DMS79 treated with DMSO at 0.1 percent for 48 hours (cell line): Measurements from ENCODE around the gene NRSN2.
"Not testable (repeated sequence)": the region's sequence is repeated elsewhere in the genome, so short reads cannot be mapped to it uniquely, and the experiment has no call there.

Experiments used
- DNase-seq: peaks from one replicate; lab custom pipeline; 2025; lab: John Stamatoyannopoulos, UW

The NRSN2 gene

DNA sequence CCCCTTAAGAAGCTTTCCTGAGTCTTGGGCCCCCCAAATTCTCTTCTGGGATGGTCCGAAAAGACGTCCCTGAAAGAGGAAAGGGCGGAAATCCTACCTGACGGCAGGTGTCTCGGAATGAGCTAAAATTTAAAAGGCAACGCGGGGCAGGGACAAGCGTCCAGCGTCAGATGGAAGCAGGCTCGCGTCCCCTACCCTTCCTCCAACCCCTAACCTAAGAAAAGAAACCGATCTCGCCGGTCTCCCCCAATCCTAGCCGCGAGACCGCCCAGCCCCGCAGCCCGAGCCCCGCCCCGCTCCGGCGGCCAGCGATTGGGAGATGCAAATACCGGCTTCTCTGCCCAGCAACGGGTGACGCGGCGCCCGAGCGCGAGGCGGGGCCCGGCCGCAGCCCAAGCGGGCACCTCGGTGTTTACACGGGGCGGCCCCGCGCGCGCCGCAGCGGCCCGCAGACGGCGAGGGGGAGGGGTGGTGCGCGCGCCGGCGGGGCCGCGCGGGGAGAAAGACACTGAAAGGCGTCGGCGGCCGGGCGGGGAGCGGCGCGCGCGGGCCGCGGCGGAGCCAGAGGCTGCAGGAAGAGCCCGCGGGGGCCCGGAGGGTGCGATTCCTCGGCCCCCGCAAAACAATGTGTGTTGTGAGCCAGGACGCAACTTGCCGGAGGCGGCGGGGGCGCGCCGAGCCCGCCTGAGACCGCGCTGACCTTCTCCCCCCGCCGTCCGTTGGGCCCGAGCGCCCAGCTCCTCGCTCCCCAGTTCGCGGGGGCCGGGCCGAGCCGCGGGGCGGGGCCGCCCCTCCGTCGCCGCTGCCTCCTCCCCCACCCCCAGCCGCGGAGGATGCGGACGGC is 21.6 kb upstream of the NRSN2 start, which contains the start of gene SOX12:
Gene SOX12, plus strand, starts transcription at position 508 of the 844 bp plus-strand sequence. CDS start 373 bp downstream, outside the sequence.
- peak; percentile 83 for DNase-seq

DNA sequence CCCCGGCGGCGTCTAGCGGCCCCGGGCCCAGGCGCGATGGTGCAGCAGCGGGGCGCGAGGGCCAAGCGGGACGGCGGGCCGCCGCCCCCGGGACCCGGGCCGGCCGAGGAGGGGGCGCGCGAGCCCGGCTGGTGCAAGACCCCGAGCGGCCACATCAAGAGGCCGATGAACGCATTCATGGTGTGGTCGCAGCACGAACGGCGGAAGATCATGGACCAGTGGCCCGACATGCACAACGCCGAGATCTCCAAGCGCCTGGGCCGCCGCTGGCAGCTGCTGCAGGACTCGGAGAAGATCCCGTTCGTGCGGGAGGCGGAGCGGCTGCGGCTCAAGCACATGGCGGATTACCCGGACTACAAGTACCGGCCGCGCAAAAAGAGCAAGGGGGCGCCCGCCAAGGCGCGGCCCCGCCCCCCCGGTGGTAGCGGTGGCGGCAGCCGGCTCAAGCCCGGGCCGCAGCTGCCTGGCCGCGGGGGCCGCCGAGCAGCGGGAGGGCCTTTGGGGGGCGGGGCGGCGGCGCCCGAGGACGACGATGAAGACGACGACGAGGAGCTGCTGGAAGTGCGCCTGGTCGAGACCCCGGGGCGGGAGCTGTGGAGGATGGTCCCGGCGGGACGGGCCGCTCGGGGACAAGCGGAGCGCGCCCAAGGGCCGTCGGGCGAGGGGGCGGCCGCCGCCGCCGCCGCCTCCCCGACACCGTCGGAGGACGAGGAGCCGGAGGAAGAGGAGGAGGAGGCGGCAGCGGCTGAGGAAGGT is 20.8 kb upstream of the NRSN2 start:
- peak; percentile 22 for DNase-seq

DNA sequence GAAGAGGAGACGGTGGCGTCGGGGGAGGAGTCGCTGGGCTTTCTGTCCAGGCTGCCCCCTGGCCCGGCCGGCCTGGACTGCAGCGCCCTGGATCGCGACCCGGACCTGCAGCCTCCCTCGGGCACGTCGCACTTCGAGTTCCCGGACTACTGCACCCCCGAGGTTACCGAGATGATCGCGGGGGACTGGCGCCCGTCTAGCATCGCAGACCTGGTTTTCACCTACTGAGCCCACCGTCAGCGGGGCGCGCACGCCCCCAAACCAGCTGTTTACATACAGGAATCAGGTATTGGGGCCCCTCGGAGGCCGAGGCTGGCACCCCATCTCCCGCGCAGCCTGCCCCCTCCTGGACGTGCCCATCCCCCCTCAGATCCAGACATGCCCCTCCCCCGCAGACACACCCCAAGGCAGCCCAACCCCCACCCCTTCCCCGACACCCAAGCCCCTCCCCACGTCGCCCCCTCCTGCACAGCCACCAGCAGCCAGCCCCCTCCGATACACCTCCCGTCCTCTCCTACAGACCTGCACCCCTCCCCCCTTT is 20.2 kb upstream of the NRSN2 start:
- peak; percentile 12 for DNase-seq

DNA sequence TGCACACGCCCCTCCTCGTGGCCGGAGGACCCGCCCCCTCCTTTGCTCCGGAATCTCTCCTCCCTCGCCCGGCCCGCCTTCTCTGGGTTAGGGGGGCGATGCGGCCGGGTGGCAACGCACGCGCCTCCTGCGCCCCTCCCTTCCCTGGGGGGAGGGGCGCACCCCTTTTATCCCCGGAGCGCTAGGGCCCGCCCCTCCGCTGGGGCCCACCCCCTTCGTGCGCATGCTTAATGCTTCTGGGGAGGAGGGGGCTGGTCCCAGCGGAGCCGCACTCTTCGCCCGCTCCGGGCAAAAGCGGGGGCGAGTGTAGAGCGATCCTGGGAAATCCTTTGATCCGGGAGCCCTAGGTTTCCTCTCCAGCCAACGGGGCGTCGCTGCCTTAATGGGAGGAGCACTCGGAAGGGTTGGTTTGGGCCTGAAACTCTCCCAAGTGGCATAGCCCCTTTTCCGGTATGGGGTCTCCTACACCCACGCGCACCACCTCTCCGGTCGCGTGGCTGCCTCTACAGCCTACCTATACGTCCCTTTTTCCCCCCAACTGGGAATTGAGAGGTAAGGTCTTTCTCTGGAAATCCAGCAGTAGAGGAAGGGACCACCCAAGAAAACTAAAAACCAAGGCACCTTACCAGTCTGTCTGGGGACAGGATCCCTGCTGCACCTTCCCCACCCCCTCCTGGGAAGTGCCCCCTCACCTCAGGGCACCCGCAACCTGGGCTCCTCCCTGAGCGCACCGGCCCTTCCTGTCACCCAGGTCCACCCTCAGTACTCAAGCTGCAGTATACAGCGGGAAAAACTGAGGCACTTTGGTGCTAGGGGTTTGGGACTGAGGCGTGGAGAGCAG is 19.5 kb upstream of the NRSN2 start:
- DNase-seq = peak; percentile 70

DNA sequence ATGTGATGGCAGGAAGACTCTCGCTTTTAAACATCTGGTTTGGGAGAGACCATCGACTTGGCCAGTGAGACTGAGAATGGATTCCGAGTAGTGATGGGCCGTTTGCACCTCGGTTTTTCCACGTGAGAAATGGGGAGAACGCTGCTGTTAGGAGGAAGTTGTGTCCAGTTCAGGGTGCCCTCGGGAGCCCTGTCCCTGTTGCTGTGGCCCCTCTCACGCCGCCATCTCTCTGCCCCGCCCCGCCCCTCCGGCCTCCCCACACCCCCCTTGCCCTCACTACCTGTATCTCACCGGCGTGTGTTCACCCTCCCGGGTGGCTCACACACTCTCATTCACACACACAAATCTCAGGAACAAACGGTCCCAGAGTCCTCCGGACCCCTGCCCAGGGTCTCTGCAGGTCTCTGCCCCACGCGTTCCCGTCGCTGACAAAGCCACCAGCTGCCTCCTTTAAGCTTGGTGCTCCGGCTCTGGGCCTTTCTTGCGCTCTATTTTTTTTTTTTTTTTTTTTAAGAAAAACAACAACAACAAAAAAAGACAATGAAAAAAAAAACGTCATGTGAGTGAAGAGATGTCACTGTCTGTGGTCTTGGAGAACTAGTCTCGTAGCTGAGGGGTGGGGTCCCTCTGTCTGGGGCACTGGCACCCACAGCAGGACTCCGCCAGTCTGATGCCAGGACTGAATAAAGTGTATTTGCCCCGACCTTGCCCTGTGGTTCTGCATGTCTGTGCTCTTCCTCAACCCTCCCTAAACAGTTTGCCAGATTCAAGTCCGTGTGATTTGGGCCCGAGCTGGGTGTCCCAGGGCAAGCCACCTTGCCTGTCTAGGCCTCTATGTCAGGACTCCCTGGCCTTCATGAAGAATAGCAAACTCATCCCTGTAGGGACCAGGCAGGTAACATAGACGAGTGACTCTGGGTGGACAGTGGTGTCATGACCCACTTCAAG is 18.6 kb upstream of the NRSN2 start:
- no peak for DNase-seq

DNA sequence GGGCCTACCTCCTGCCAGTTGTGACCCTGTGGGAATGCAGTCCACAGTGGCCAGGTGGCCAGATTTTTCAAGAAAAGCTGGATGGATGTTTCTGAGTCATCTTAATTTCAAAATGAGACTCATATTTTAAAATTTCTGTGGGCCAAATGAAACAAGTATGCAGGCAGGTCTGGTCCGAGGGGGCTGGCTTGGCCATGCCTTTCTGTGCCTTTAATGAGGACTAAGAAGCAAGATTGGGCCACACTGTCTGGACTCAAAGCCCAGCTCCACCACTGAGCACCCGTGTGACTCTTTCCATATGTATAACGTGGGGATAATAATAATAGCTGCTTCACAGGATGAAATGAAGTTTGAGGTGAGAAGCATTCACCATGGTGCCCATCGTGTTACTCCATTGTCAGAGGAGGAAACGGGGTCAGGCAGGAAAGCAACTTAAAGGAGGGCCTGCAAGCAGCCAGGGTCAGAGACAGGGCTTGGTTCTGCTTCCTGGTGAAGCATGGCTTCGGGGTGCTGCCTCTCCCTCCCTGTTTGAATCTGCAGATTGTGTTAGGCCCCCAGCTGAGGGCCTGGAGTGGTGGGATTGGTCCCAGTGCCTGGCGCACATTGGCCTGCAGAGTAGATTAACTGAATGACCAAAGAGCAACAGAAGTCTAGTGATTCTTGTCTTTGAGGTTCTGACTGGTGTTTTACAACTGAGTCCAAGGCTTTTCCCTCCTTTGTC is 17.8 kb upstream of the NRSN2 start:
- no peak for DNase-seq

DNA sequence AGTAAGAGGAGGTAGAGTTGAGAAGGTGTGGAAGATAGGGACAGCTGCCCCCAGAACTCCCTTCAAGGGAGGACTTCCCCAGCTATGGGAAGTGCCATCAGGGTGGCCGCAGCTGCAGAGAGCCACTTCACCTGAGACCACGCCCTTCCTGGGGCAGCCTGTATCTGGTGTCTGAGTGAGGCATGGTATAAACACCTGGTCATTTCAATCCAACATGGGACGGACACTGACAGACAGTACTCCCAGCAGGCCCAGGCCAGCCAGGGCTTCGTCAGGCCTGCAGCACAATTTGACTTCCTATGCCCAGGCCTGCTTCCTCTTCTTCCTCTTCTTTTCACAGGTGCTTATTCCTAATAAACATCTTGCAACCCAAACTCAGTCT is 17.1 kb upstream of the NRSN2 start:
- DNase-seq = no peak

DNA sequence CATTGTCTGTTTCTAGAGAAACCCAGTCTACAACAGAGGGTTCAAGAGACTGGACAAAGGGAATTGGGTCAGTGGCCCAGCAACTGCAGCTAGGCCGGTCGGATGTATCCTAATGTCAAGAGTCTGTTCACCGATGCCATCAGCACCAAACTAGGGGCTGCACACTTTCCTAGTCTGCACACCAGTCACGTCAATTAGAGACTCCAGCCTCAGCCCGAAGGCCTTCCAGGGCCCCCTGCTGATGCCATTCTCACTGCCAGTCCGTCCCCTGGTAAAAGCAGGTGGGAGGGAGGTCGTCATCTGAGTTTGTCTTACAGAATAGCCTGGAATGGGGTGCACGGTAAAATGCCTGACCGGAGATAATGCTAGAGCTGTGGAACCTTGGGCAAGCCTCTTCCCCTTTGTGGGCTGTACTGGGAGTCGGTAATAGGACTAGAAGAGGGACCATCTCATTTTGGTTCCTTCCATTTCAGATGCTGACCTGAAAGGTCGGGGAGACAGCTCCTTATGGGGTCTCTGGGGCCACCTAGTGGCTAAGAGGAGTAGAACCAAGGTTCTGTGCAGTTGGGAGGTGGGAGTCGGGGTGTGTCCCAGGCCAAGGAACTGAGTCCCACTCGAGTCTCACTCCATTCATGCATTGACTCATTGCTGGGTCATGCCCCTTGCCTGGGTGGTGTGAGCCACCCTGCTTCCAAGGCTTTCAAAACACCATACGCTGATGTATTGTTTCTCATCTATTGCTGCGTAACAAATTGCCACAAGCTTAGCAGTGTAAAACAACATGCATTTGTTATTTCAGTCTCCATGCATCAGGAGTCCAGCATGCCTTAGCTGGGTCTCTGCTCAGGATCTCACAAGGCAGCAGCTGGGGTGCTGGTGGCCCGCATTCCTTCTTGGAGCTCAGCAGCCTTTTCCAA is 16.4 kb upstream of the NRSN2 start:
- DNase-seq = peak; percentile 48

DNA sequence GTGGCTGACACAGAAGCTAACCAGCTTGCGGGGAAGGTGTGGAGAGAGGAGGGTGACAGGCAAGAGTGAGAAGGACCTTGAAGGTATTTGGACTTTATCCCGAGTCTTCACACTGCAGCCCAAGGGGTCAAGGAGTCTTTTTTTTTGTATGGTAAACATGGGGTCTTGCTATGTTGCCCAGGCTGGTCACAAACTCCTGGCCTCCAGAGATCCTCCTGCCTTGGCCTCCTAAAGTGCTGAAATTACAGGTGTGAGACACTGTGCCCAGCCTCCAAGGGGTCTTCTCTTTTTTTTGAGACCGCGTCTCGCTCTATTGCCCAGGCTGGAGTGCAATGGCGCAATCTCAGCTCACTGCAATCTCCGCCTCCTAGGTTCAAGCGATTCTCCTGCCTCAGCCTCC is 12.3 kb upstream of the NRSN2 start:
- no peak for DNase-seq

DNA sequence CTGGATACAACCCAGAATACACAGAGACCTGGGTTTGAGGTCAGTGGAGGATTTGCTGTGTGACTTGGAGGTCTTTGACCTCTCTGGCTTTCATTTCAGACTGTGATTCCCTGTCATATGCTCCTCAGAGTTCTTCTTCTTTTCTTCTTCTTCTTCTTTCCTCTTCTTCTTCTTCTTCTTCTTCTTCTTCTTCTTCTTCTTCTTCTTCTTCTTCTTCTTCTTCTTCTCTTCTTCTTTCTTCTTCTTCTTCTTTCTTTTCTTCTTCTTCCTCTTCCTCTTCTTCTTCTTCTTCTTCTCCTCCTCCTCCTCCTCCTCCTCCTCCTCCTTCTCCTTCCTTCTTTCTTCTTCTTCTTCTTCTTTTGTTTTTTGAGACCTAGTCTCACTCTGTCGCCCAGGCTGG is 10.9 kb upstream of the NRSN2 start:
- not testable (repeated sequence) for DNase-seq

DNA sequence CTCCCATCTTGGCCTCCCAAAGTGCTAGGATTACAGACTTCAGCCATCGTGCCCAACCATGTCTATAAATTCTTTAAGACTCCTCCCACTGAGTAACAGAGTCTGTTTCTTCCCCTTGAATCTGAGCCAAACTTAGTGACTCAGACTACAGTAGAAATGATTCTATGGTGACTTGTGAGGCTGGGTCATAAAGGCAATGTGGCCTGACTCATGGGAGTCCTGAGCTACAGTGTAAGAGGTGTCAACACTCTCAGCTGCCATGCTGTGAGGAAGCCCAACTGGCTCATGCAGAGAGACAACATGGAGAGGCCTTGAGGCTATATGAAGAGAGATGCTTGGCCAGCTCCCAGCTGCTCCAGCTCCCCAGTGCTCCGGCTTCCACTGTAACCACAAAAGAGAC is 5.2 kb upstream of the NRSN2 start:
- DNase-seq = no peak

DNA sequence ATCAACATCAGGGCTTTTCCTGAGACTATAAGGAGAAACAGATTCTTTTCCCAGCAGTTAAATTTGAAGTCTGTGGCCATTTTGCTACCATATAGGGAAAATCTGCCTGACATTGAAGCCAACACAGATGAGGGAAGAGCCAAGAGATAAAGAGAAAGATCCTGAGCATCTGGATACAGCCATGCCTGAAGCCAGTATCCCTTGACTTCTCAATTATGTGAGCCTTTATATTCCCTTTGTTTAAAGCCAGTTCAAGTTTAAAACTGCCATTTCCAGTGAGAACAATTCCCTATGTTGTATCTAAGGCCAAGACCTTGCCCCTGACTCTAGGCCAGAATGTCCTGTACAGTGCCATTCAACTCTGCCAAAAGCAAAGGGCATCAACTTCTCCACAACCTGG is 3.8 kb upstream of the NRSN2 start:
- no peak for DNase-seq

DNA sequence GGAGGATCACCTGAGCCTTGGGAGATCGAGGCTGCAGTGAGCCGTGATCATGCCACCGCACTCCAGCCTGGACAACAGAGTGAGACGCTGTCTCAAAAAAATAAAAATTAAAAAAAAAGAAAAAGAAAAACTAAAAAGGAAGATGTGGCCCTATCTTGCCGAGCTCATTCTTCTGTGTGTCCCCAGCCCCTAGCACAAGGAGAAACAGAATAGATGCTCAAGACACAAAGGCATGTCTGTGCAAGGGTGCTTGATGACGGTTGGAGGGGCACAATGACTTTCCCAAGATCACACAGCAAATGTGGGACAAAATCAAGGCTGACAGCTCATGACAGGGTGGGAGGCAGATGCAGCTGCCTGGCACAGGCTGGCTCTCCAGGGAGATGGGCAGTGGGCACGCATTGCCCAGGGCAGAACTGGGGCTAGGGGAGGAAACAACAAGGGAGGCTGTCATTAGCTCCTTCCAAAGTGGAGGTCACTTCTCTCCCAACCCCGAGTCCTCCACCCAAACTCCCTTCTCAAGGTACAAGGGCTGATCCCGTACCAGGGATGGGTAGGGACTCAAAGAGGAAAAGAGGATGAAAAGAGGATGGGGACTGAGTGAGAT is 775 bp upstream of the NRSN2 start:
- DNase-seq = no peak

DNA sequence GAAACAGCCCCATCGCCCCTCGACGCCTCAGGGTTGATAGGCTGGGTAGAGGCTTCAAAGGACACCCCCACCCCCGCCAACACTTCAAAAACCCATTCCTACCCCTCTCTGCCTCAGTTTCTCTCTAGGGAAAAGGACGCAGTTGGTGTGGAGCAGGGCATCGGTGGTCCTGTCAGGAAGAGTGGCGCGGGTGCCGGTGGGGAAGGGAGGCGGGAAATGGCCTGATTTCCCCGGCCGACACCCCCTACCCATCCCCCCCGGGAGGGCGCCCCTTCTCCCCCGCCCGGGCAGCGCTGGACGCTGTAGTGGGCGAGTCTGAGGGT is 367 bp downstream of the NRSN2 start:
- no peak for DNase-seq

DNA sequence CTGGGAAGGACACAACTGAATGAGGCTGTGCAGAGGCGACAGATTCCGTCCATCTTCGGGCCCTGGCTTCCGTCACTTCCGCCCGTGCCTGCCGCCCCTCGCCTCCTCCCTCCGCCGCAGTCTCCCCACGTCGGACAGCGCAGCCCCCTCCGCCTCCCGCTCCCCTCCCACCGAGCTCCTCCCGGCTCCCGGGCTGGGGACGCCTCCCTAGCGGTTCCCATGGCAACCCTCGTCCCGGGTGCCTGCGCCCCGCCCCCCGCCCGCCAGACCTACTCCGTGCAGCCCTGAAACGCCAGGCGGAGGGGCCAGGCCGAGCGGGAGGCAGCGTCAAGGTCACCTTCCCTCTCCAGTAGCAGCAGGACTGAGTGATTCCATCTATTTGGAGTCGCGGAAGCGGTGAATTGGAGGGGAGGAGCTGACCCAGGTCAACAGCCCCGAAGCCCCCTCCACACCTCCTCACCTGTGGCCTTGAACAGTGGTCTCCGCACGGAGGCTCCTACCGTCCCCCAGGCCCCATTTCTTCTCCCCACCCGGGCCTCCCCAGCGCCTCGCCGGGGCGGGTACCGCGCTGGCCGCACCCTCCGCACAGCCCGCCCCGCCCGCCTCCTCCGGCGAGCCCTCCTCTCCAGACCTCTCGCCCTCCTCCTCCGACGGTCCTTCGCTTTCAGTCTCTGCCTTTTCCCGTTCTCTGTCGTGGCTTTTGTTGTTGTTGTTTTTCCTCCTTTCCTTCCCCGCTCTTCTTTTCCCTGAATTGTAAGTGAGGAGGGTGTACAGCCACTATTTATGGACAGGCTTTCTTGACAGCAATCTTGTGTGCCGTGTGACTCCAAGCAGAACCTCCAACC is 951 bp downstream of the NRSN2 start:
- peak; percentile 74 for DNase-seq

DNA sequence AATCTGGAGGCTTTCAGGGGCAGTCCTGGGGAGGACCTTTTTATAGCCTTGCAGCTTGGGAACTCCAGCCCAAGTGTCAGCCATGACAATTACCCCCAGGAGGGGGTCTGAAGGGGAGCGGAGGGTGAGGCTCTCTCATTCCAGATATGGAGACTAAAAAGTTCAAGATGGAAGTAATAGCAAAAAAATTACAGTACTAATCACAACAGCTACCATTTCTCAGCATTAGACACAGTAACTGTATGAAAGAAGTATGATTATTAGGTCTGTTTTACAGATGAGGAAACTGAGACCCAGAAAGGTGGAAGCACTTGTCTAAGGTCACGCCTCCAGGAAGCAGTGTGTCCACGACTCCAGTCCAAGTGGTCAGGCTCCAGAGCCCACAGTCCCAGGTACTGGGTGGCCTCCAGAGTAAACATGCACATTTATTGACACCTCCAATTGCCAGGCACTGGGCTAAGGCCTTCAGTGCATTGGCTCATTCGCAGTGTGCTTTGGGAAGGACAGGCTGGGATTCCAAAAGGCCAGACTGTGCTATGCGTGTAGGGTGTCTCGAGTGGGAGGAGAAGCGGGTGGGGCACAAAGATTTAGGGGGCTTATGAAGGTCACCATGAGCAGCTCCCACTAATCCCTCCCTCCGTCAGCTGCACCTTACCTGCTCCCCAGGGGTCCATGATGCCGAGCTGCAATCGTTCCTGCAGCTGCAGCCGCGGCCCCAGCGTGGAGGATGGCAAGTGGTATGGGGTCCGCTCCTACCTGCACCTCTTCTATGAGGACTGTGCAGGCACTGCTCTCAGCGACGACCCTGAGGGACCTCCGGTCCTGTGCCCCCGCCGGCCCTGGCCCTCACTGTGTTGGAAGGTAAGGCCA is 2.3 kb downstream of the NRSN2 start:
- DNase-seq = no peak

DNA sequence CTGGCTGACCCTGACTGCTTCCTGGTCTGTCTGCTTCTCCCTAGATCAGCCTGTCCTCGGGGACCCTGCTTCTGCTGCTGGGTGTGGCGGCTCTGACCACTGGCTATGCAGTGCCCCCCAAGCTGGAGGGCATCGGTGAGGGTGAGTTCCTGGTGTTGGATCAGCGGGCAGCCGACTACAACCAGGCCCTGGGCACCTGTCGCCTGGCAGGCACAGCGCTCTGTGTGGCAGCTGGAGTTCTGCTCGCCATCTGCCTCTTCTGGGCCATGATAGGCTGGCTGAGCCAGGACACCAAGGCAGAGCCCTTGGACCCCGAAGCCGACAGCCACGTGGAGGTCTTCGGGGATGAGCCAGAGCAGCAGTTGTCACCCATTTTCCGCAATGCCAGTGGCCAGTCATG is 6.3 kb downstream of the NRSN2 start:
- DNase-seq = no peak
